HepG2 (cell line): Measurements from ENCODE around the gene FAM117B. TPM values are rescaled to one million over a fixed set of nuclear protein-coding genes. Genes with fewer than 3 reads are reported as not detected.

Source experiments
- ATAC-seq: fragments of 200-7000 bp; cut with Tn5 transposase; 3 replicates; pipeline ENCODE4 v1.9.1; 2020; ENCODE audit warnings: mild to moderate bottlenecking, moderate library complexity
- BruUV-seq: library from RNA; stranded (reverse); fragments of 400-500 nt; replicated peaks from 2 replicates; lab custom pipeline; 2021; lab: Mats Ljungman, UMichigan
- CTCF ChIA-PET: fragments of 300-600 bp; formaldehyde crosslinking; extraction: SDS; loops from one replicate; lab custom pipeline; 2021; ENCODE audit warnings: low total read pairs, inconsistent platforms, low intra/inter-chr PET ratio; lab: Yijun Ruan, JAX
- POLR2A ChIA-PET: fragments of 350-600 bp; sonication (Branson Sonifier 250); formaldehyde crosslinking; loops from one replicate; lab custom pipeline; 2020; ENCODE audit warnings: antibody characterized with exemption, inconsistent platforms; lab: Yijun Ruan, JAX
- DNase-seq: peaks from one replicate; pipeline ENCODE4 v3.0.0-alpha.2; 2015; ENCODE audit warnings: low spot score
- FAIRE-seq: peaks from 3 replicates; lab custom pipeline; 2011; peaks lifted over from hg19 to GRCh38; lab: Jason Lieb, UNC
- H2AFZ ChIP-seq: one replicate; pipeline ENCODE4 v1.6.1; 2011; ENCODE audit warnings: low read length, inconsistent platforms
- H3K27ac ChIP-seq: fragments of 300-600 bp; 3 replicates; pipeline ENCODE4 v1.8.0; 2011; ENCODE audit warnings: mixed run types, mild to moderate bottlenecking, mixed read lengths, low read length, inconsistent platforms; ENCODE audit not compliant: insufficient read depth; ENCODE audit errors: extremely low read length
- H3K27me3 ChIP-seq, 2 experiments: fragments of 200-600 bp in 1 of 2; 2 replicates in 1 of 2; 3 replicates in 1 of 2; pipeline versions ENCODE4 v1.6.0 to v1.8.0; 2011; ENCODE audit warnings: low read length in 2 of 2, mild to moderate bottlenecking in 2 of 2, moderate library complexity in 2 of 2, inconsistent platforms in 1 of 2; ENCODE audit not compliant: insufficient read depth in 2 of 2, control insufficient read depth in 1 of 2
- H3K36me3 ChIP-seq, 2 experiments: fragments of 200-600 bp in 1 of 2; replicated peaks in 1 of 2; 2 replicates in 1 of 2; 3 replicates in 1 of 2; pipeline versions ENCODE4 v1.5.1 to v1.8.0; 2011; ENCODE audit warnings: low read length in 2 of 2, inconsistent platforms in 1 of 2; ENCODE audit not compliant: insufficient read depth in 2 of 2, control insufficient read depth in 1 of 2
- H3K4me1 ChIP-seq: 2 replicates; pipeline ENCODE4 v1.5.1; 2012; ENCODE audit warnings: low read length, inconsistent platforms; ENCODE audit not compliant: insufficient read depth
- H3K4me2 ChIP-seq: 2 replicates; pipeline ENCODE4 v1.6.0; 2011; ENCODE audit warnings: low read depth, low read length, inconsistent platforms
- H3K4me3 ChIP-seq, 3 experiments: fragments of 200-600 bp in 1 of 3; sonication (generic), shearing (Covaris generic) in 1 of 3; replicated peaks in 1 of 3; 2 replicates each; pipeline ENCODE4 v1.5.1; 2011 to 2016; ENCODE audit warnings: low read length in 3 of 3, inconsistent platforms in 2 of 3, low read depth in 2 of 3, mild to moderate bottlenecking in 2 of 3, control low read depth in 1 of 3, mixed read lengths in 1 of 3; ENCODE audit not compliant: insufficient read depth in 1 of 3
- H3K79me2 ChIP-seq: one replicate; pipeline ENCODE4 v1.6.1; 2011; ENCODE audit warnings: low read length, inconsistent platforms; ENCODE audit not compliant: insufficient read depth
- H3K9ac ChIP-seq: 2 replicates; pipeline ENCODE4 v1.6.0; 2011; ENCODE audit warnings: mild to moderate bottlenecking, low read depth, low read length, inconsistent platforms; ENCODE audit not compliant: insufficient read depth
- H3K9me3 ChIP-seq: 2 replicates; pipeline ENCODE4 v1.5.1; 2012; ENCODE audit warnings: mild to moderate bottlenecking, low read length
- H4K20me1 ChIP-seq: 2 replicates; pipeline ENCODE4 v1.6.0; 2011; ENCODE audit warnings: inconsistent platforms, mild to moderate bottlenecking, low read length, moderate library complexity; ENCODE audit not compliant: insufficient read depth
- BORCS8-MEF2B ChIP-seq: sonication (generic); formaldehyde crosslinking; IDR thresholded peaks from 2 replicates; pipeline ENCODE4 v1.8.0; 2022; ENCODE audit warnings: mild to moderate bottlenecking, missing genetic modification reagents
- MAFG ChIP-seq: sonication (generic); formaldehyde crosslinking; IDR thresholded peaks from 2 replicates; pipeline ENCODE4 v1.5.1; 2020; ENCODE audit warnings: mild to moderate bottlenecking, missing genetic modification reagents
- MTA3 ChIP-seq: sonication (generic); formaldehyde crosslinking; IDR thresholded peaks from 2 replicates; pipeline ENCODE4 v1.4.0; 2020; ENCODE audit warnings: missing genetic modification reagents
- NAIF1 ChIP-seq: sonication (generic); formaldehyde crosslinking; IDR thresholded peaks from 2 replicates; pipeline ENCODE4 v1.5.0; 2020; ENCODE audit warnings: mild to moderate bottlenecking, missing genetic modification reagents, borderline replicate concordance
- NONO ChIP-seq, 2 experiments: fragments of 450-650 bp in 1 of 2; sonication (generic) in 1 of 2; formaldehyde crosslinking in 1 of 2; IDR thresholded peaks in 1 of 2; conservative IDR thresholded peaks in 1 of 2; 2 replicates each; pipeline versions ENCODE4 v1.6.1 to v1.8.0; 2017 to 2022; ENCODE audit warnings: mild to moderate bottlenecking in 1 of 2, missing genetic modification reagents in 1 of 2, moderate library complexity in 1 of 2
- RXRB ChIP-seq: IDR thresholded peaks from 2 replicates; pipeline ENCODE4 v1.6.1; 2016; ENCODE audit warnings: borderline replicate concordance, missing genetic modification reagents, missing compliant biosample characterization
- ZFP91 ChIP-seq: sonication (generic); formaldehyde crosslinking; IDR thresholded peaks from 2 replicates; pipeline ENCODE4 v1.9.0; 2022; ENCODE audit warnings: missing genetic modification reagents, mild to moderate bottlenecking, borderline replicate concordance
- ZNF329 ChIP-seq: sonication (generic); formaldehyde crosslinking; IDR thresholded peaks from 2 replicates; pipeline ENCODE4 v1.9.0; 2021; ENCODE audit warnings: low read depth, mild to moderate bottlenecking, missing genetic modification reagents
- ZNF558 ChIP-seq: sonication (generic); formaldehyde crosslinking; IDR thresholded peaks from 2 replicates; pipeline ENCODE4 v1.9.0; 2022; ENCODE audit warnings: mild to moderate bottlenecking, missing genetic modification reagents, borderline replicate concordance
- ZNF788 ChIP-seq: sonication (generic); formaldehyde crosslinking; IDR thresholded peaks from 2 replicates; pipeline ENCODE4 v1.5.0; 2020; ENCODE audit warnings: mild to moderate bottlenecking, missing genetic modification reagents, borderline replicate concordance
- WGBS: methylation state at CpG from one replicate; pipeline ENCODE4 v1.1.6; 2017; ENCODE audit warnings: low lambda C conversion rate; 5-methylcytosine and 5-hydroxymethylcytosine counted together
- in situ Hi-C: cut with HindIII; loops from 2 replicates; pipeline ENCODE4 v1.10.0; 2017; ENCODE audit warnings: low pct_unique_long_range_greater_than_20kb; ENCODE audit not compliant: extremely low pct_ligation_motif_present
- intact Hi-C: fragments of 100-400 bp; cut with micrococcal nuclease; formaldehyde crosslinking; loops from one replicate; pipeline ENCODE4 v1.10.0; 2022; ENCODE audit not compliant: unreplicated experiment
- polyA plus RNA-seq, 8 experiments: library from polyadenylated mRNA; depleted of rRNA in 3 of 8; stranded (reverse) in 7 of 8; unstranded in 1 of 8; fragments of >200 nt; fragmentation: Illumina TruSeq in 4 of 8; extraction: Trizol in 4 of 8; gene quantifications; 2 replicates each; pipeline versions ENCODE4 v1.2.1 to v1.2.3, GENCODE V29; 2011 to 2016; ENCODE audit warnings: low read depth in 4 of 8, missing spikeins in 1 of 8, mixed read lengths in 1 of 8; ENCODE audit not compliant: insufficient read depth in 1 of 8
- total RNA-seq, 5 experiments: library from RNA; depleted of rRNA; stranded (reverse); fragments of >200 nt; fragmentation: Illumina TruSeq; extraction: Trizol; gene quantifications; 2 replicates each; pipeline ENCODE4 v1.2.3, GENCODE V29; 2016; ENCODE audit warnings: low read depth in 1 of 5
- TF ChIP-seq, protein P1 (sequence below): IDR thresholded peaks from 2 replicates; pipeline ENCODE4 v1.6.1; 2012; ENCODE audit warnings: inconsistent platforms
- TF ChIP-seq, protein P2 (sequence below): sonication (generic); formaldehyde crosslinking; IDR thresholded peaks from 2 replicates; pipeline ENCODE4 v1.4.0; 2020; ENCODE audit warnings: mild to moderate bottlenecking, missing genetic modification reagents
- TF ChIP-seq, protein P3 (sequence below): sonication (generic); formaldehyde crosslinking; IDR thresholded peaks from 2 replicates; pipeline ENCODE4 v1.4.0; 2020; ENCODE audit warnings: missing genetic modification reagents

The FAM117B gene
- total and polyA plus RNA-seq, 2 of the 13 experiments (the other 11 are each of a cell fraction or from before 2014, with no cell fraction given): 5.8 to 11.0 TPM

- Histone ChIP-seq H3K79me2 (peaks cover 65% of the 10 kb centered on the region), H2AFZ (no peak overlapping the region), H3K27me3 (no peaks in the 10 kb centered on the region), H4K20me1 (peaks cover 17% of the 10 kb centered on the region; the same call in 1 of the 2 replicates), H3K4me2 (no peak overlapping the region), H3K27ac (no peak overlapping the region), H3K4me3 (no peak overlapping the region), H3K9ac (no peak overlapping the region), H3K4me1 (peaks cover 16% of the 10 kb centered on the region), H3K36me3 (no peaks in the 10 kb centered on the region), H3K9me3 (no peaks in the 10 kb centered on the region)
- ATAC-seq: no peak
- POLR2A ChIA-PET: no interaction called here
- BruUV-seq: no TSS peak
- WGBS: 93% methylated on average over 3 of the region's 3 CpGs
- CTCF ChIA-PET: no interaction called here
- DNase-seq: no peak
- FAIRE-seq: no peak
- in situ Hi-C loops: no loop called here
- intact Hi-C loops: no loop called here
- TF ChIP-seq, protein P1, sequence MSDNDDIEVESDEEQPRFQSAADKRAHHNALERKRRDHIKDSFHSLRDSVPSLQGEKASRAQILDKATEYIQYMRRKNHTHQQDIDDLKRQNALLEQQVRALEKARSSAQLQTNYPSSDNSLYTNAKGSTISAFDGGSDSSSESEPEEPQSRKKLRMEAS: no peak
- no peak for TF ChIP-seq ZNF558 (CRISPR knock-in tag)
- TF ChIP-seq BORCS8-MEF2B (CRISPR knock-in tag): no peak
- TF ChIP-seq, protein P2, sequence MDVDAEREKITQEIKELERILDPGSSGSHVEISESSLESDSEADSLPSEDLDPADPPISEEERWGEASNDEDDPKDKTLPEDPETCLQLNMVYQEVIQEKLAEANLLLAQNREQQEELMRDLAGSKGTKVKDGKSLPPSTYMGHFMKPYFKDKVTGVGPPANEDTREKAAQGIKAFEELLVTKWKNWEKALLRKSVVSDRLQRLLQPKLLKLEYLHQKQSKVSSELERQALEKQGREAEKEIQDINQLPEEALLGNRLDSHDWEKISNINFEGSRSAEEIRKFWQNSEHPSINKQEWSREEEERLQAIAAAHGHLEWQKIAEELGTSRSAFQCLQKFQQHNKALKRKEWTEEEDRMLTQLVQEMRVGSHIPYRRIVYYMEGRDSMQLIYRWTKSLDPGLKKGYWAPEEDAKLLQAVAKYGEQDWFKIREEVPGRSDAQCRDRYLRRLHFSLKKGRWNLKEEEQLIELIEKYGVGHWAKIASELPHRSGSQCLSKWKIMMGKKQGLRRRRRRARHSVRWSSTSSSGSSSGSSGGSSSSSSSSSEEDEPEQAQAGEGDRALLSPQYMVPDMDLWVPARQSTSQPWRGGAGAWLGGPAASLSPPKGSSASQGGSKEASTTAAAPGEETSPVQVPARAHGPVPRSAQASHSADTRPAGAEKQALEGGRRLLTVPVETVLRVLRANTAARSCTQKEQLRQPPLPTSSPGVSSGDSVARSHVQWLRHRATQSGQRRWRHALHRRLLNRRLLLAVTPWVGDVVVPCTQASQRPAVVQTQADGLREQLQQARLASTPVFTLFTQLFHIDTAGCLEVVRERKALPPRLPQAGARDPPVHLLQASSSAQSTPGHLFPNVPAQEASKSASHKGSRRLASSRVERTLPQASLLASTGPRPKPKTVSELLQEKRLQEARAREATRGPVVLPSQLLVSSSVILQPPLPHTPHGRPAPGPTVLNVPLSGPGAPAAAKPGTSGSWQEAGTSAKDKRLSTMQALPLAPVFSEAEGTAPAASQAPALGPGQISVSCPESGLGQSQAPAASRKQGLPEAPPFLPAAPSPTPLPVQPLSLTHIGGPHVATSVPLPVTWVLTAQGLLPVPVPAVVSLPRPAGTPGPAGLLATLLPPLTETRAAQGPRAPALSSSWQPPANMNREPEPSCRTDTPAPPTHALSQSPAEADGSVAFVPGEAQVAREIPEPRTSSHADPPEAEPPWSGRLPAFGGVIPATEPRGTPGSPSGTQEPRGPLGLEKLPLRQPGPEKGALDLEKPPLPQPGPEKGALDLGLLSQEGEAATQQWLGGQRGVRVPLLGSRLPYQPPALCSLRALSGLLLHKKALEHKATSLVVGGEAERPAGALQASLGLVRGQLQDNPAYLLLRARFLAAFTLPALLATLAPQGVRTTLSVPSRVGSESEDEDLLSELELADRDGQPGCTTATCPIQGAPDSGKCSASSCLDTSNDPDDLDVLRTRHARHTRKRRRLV (CRISPR knock-in tag): no peak
- no peak for TF ChIP-seq RXRB (CRISPR knock-in tag)
- TF ChIP-seq ZNF788 (CRISPR knock-in tag): no peak
- no peak for TF ChIP-seq MAFG (CRISPR knock-in tag)
- TF ChIP-seq, protein P3, sequence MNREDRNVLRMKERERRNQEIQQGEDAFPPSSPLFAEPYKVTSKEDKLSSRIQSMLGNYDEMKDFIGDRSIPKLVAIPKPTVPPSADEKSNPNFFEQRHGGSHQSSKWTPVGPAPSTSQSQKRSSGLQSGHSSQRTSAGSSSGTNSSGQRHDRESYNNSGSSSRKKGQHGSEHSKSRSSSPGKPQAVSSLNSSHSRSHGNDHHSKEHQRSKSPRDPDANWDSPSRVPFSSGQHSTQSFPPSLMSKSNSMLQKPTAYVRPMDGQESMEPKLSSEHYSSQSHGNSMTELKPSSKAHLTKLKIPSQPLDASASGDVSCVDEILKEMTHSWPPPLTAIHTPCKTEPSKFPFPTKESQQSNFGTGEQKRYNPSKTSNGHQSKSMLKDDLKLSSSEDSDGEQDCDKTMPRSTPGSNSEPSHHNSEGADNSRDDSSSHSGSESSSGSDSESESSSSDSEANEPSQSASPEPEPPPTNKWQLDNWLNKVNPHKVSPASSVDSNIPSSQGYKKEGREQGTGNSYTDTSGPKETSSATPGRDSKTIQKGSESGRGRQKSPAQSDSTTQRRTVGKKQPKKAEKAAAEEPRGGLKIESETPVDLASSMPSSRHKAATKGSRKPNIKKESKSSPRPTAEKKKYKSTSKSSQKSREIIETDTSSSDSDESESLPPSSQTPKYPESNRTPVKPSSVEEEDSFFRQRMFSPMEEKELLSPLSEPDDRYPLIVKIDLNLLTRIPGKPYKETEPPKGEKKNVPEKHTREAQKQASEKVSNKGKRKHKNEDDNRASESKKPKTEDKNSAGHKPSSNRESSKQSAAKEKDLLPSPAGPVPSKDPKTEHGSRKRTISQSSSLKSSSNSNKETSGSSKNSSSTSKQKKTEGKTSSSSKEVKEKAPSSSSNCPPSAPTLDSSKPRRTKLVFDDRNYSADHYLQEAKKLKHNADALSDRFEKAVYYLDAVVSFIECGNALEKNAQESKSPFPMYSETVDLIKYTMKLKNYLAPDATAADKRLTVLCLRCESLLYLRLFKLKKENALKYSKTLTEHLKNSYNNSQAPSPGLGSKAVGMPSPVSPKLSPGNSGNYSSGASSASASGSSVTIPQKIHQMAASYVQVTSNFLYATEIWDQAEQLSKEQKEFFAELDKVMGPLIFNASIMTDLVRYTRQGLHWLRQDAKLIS (CRISPR knock-in tag): no peak
- TF ChIP-seq NAIF1 (CRISPR knock-in tag): no peak
- no peak for TF ChIP-seq ZFP91 (CRISPR knock-in tag)
- TF ChIP-seq ZNF329 (CRISPR knock-in tag): no peak
- no peak for TF ChIP-seq NONO (IDR thresholded peaks at IDR 0.05)
- TF ChIP-seq NONO (CRISPR knock-in tag; conservative IDR thresholded peaks at IDR 0.05): no peak
- TF ChIP-seq MTA3 (CRISPR knock-in tag): no peak
These were observed 36.7 kb downstream of the FAM117B start for GRCh38 chr2:202671317-202672035.
